Measurements from ENCODE around the gene GALNT17.

DNA sequence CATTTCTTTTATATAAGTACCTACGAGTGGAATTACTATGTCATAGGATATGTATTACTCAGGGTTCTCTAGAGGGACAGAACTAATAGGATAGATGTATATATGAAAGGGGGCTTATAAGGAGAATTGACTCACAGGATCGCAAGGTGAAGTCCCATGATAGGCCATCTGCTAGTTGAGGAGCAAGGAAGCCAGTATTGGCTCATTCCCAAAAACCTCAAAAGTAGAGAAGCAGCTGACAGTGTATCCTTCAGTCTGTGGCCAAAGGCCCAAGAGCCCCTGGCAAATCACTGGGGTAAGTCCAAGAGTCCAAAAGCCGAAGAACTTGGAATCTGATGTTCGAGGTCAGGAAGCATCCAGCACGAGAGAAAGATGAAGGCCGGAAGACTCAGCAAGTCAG, 59.8 kb downstream of the GALNT17 start:
- TF ChIP-seq, protein P1, sequence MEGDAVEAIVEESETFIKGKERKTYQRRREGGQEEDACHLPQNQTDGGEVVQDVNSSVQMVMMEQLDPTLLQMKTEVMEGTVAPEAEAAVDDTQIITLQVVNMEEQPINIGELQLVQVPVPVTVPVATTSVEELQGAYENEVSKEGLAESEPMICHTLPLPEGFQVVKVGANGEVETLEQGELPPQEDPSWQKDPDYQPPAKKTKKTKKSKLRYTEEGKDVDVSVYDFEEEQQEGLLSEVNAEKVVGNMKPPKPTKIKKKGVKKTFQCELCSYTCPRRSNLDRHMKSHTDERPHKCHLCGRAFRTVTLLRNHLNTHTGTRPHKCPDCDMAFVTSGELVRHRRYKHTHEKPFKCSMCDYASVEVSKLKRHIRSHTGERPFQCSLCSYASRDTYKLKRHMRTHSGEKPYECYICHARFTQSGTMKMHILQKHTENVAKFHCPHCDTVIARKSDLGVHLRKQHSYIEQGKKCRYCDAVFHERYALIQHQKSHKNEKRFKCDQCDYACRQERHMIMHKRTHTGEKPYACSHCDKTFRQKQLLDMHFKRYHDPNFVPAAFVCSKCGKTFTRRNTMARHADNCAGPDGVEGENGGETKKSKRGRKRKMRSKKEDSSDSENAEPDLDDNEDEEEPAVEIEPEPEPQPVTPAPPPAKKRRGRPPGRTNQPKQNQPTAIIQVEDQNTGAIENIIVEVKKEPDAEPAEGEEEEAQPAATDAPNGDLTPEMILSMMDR (IDR thresholded peaks at IDR 0.05): no peak
- no peak for TF ChIP-seq POLR2A (IDR thresholded peaks at IDR 0.05)
- no peak for TF ChIP-seq POLR2AphosphoS5 (IDR thresholded peaks at IDR 0.05)

All from breast epithelium (tissue), 3 donors.